Glomerular visceral epithelial cell (primary cell): Measurements from ENCODE around the gene ZNF326.
A peak's percentile ranks its signal among the peaks of the same experiment; 100 is the strongest.

ENCODE experiments used
- DNase-seq: peaks from one replicate; pipeline ENCODE4 v3.0.0-alpha.2; 2016; ENCODE audit errors: extremely low spot score

The ZNF326 gene

GRCh38 chr1:89994805-89995597 is at the start of gene ZNF326:
TSS of gene ZNF326 (plus strand) at chr1:89995110. CDS start at chr1:89995258, 148 bp downstream.
- peak; percentile 99 for DNase-seq

- DNase-seq: peak; percentile 39
These were observed 48.9 kb upstream of the ZNF326 start for GRCh38 chr1:89945852-89946476.

GRCh38 chr1:89946532-89946931 is 48.4 kb upstream of the ZNF326 start:
- no peak for DNase-seq

- no peak for DNase-seq
These were observed 46.1 kb upstream of the ZNF326 start for GRCh38 chr1:89948722-89949345.

- DNase-seq: no peak
These were observed 44.8 kb upstream of the ZNF326 start for GRCh38 chr1:89949991-89950624.

DNA sequence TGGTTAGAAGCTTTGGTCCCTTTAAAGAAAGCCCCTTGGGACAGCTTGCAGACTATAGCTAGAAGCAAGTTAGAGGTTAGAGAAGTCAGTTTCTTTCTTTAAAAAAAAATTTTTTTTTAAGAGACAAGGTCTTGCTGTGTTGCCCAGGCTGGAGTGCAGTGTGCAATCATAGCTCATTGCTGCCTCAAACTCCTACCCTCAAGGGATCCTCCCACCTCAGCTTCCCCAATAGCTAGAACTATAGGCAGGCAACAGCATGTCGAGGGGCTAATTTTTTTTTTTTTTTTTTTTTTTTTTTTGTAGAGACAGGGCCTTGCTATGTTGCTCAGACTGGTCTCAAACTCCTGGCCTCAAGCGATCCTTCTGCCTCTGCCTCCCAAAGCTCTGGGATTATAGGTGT is 44.2 kb upstream of the ZNF326 start:
- no peak for DNase-seq

DNA sequence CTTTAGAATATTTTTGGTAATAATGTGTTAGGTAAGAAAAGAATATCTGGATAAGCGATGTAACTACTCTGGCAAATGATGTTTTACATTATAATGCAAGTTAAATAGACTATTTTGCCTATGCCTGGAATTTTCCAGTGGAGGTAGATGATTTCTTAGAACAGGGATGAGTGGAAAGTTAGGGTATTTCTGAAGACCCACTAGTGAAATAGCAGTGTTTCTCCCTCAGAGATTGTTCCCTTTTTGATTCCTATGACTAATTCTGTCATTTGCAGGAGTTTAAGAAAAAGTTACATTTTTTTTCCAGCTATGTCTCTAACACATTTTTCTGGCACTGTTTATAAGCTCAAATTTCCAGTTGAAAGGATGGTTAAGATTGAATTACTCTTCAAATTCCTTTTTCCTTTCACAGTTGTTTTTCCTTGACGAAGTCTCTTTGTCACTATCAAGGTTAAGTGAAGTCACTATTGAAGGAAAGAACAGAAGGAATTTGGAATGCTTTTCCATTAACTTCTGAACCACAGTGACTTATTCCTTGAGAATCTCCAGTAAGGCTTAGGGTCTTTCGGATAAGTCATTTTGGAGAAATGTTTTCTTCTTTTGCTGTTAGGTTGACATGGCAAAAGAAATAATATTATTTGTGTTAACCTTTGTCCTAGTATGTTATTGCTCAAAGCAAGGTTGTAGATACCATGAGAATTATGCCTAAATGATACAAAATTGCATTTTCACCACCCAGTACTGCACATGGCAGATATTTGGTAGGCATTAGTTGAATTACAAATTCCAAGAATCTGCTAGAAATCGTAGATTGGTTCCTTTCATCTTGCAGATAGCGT is 42.9 kb upstream of the ZNF326 start:
- DNase-seq: peak; percentile 79

- no peak for DNase-seq
These were observed 42.2 kb upstream of the ZNF326 start for GRCh38 chr1:89952605-89953130.

DNA sequence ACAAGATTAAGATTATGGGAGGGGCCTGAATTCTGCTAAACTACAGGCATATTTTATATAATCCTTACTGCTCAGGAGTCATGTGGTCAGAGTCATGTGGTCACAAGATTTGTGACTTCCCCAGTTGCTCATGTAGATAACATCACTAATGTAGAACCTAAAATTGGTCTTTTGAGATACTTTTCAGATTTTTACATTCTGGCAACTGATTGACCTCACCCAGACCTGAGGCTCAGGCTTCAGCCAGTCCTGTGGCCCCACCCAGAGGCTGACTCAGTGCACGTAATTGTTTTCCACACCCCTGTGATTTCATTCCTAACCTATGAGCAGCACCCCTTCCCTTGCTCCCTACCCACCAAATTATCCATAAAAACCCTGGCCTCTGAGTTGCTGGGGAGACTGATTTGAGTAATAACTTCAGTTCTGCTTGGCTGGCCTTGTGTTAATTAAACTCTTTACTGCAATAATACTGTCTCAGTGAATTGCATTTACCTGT is 41.7 kb upstream of the ZNF326 start:
- peak; percentile 94 for DNase-seq

DNA sequence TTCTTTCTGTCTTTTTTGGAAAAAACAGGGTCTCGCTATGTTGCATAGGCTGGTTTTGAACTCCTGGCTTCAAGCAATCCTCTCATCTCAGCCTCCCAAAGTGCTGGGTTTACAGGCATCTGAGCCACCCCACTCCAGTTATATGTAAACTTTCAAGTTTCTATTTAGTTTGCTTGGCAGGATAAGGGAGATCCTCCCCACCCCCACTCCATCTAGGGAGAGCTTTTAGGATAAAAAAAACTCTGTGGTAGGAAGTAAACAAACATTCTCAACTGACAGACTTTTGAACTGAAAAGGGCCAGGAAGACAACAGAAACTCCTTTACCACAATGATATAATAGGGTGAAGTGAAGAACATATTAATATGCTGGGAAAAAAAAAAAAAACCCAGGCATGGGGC is 41.0 kb upstream of the ZNF326 start:
- no peak for DNase-seq

DNA sequence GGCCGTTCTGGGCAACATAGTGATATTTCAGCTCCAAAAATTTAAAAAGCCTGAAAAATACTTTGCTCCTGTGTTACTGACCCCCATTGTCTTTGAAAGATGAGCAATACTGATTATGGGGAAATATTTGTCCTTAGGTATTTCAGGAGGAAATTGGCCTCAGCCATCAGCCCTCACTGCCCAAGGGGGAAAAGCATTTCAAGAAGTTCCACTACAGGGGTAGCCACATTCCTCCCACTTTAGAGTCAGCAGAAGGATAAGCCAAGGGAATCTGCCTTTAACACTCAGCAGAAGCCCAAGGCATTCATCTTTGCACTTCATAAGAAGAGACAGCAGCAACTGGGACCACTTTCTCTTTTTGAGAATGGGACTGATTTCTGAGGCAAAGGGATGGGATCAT is 40.5 kb upstream of the ZNF326 start:
- no peak for DNase-seq

DNA sequence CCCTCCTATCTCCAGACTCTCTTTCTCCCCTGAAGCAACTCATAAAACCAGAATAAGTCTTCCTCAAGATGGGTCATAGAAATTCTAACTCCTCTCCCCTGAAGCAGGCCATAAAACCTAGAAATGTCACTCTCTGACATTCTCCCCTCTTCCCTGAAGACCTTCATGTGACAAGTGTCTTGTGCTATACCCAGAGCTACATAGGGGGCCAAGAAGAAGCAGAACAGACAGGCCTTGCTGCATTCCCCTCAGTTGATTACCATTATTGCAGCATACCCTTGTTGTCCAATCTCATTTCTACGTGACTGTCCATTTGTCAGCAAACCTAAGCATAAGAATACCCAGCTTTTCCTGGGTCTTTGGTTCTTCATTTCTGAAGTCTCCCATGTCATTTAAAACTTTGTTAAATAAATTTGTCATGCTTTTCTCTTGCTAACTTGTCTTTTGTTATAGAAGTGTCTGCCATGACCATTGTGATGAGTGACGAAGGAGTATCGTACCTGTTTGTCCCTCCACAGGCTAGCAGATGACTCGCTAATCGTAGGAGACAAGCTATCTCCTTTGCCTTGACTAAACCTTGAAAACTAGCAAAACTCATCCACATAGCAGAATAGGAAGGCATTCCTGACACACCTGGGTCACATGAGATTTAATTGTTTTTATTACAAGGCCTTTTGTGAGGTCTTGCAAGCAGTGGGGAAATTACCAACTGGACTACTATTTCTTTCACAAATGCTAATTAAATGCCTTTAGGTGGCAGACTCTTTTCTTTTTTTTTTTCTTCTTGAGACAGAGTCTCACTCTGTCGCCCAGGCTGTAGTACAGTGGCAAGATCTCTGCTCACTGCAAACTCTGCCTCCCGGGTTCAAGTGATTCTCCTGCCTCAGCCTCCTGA is 39.4 kb upstream of the ZNF326 start:
- no peak for DNase-seq

DNA sequence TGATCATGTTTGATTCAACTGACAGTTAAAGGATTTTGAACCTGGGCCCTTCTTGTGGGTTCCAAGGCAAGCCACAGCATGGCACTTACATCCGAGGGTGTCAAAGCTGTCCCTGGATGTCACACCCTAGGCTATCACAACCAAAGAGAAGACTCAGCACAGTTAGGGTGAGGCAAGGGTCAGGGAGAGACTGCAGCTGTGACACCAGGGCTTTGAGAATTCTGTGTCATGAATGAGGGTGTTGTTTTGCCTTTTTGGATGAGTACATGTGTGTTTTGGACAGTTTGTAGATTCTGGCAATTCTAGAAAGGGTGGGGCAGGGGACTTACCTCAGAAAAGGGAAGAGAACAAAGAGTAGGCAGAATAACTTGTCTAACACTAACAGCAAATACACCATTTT is 37.8 kb upstream of the ZNF326 start:
- no peak for DNase-seq

DNA sequence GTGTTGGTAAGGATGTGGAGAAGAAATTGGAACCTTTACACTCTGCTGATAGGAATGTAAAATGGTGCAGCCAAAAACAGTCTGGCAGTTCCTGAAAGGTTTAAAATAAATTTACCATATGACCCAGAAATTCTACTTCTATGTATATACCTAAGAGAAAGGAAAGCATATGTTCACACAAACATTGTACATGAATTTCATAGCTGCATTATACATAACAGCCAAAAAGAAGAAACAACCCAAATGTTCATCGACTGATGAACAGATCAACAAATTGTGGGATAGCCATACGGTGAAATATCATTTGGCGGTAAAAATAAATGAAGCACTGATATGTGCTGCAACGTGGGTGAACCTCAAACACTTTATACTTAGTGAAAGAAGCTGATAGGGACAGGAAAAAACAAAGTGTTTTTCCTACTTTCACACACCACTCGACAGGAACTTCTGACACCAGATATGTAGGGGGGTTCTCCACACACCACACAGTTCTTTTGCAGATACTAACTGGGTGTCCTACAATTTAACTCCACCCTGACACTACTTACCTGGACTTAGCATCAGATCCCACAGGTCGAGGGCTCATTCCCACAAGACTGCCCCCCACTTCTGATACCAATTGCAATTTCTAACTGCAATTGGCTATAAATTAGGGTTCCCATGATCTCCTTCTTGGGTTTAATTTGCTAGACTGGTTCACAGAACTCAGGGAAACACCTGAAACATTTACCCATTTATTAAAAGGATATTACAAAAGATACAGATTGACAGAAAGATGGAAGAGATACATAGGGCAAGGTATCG is 35.9 kb upstream of the ZNF326 start:
- DNase-seq: no peak

- no peak for DNase-seq
These were observed 35.2 kb upstream of the ZNF326 start for GRCh38 chr1:89959719-89960118.

GRCh38 chr1:89962024-89962741 is 32.7 kb upstream of the ZNF326 start:
- peak; percentile 55 for DNase-seq

DNA sequence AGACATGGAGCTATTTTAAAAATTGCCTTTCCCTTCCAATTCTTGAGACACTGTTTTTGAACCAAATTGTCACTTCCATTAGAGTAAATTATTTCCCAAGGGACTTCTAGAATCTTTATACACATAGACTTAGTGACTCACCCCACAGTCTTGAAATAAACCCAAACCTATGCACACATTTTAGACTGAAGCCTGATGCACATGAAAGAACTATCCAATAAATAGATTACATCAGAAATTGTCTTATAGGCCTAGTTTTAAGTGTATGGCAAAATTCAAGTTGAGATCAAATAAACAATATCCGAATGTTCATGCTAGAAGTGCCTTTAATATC is 32.2 kb upstream of the ZNF326 start:
- DNase-seq: no peak

- no peak for DNase-seq
These were observed 29.6 kb upstream of the ZNF326 start for GRCh38 chr1:89965193-89965768.
